Measurements from ENCODE around the gene GJB5. TPM values are rescaled to one million over a fixed set of nuclear protein-coding genes. Genes with fewer than 3 reads are reported as not detected.

Gene GJB5
- total RNA-seq, 2 experiments from 2014 or later = not detected

DNA sequence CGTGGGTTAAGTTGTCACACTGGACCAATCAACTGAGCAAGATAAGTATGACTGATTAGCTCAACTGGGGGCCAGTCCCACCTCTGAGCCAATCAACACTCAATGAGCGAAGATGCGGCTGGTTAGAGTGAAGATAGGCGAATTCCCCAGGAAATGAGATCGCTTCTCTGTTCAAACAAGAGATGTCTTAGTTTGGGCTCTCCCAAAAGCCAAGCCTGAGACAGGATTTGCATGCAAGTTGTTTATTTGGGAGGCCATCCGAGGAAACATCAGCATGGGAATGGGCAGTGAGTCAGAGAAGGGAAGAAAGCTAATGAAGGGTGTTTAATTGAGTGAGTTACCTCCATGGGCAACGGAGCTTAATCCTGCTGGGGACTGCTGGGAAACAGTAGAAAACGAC lies 4.9 kb upstream of the GJB5 start:
- H3K4me1 Mint-ChIP-seq = no peaks in the 10 kb centered on the region

DNA sequence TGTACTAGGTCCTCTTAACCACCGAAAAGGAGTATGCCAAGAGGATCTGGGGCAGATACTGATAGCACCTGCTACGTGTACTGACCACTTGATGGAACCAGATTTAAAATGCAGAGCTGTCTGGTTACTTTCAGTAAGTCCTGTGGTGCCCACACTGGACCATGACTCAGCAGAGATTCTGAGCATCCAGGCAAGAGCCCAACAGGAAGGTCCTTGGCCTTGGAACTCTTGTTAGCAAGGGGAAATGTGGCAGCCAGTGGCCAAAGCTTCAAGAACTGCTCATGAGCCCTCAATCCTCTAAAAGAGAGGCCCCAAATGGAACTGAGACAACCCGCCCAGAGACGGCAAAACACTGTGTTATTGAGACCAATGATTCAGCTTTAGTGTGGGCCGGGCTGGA lies 4.2 kb upstream of the GJB5 start:
- CTCF ChIA-PET = interaction anchor here (2.2 kb wide), 1 partner anchor 8 kb away, joined by 7 read pairs; no protein-coding TSS in a partner anchor
- DNase-seq (no peak), ATAC-seq (no peak)
- H3K4me1 Mint-ChIP-seq = no peaks in the 10 kb centered on the region
- no peaks in the 10 kb centered on the region for H3K27me3 Mint-ChIP-seq
- H3K27ac Mint-ChIP-seq = no peak overlapping the region
- no peak overlapping the region for H3K4me3 Mint-ChIP-seq
- H3K36me3 Mint-ChIP-seq = no peaks in the 10 kb centered on the region
- H3K9me3 Mint-ChIP-seq (ENCODE audit: low read depth) = no peaks in the 10 kb centered on the region

More for the DNA sequence above, 4.9 kb upstream of the GJB5 start:
- CTCF ChIA-PET = interaction anchor here (2.2 kb wide), 1 partner anchor 8 kb away, joined by 7 read pairs; no protein-coding TSS in a partner anchor
- ATAC-seq = no peak
- H3K27ac Mint-ChIP-seq = no peak overlapping the region
- no peaks in the 10 kb centered on the region for H3K36me3 Mint-ChIP-seq
- H3K27me3 Mint-ChIP-seq = no peaks in the 10 kb centered on the region
- no peak overlapping the region for H3K4me3 Mint-ChIP-seq
- no peaks in the 10 kb centered on the region for H3K9me3 Mint-ChIP-seq (ENCODE audit: low read depth)
- no peak for DNase-seq

DNA sequence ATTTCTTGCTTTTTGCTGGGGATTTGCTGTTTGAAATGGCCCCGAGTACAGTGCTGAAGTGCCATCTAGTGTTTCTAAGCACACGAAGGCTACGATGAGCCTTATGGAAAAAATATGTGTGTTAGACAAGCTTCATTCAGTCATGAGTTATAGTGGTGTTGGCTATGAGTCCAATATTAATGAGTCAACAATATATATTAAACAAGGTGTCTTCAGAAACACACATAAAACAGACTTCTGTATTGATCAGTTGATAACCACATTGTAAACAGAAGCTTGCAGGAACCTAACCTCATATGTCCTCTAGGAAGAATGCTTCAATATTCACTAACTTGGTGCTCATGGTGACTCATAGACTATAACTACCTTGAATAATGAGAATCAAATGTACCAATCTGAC lies 1.7 kb upstream of the GJB5 start:
- ATAC-seq = no peak

DNA sequence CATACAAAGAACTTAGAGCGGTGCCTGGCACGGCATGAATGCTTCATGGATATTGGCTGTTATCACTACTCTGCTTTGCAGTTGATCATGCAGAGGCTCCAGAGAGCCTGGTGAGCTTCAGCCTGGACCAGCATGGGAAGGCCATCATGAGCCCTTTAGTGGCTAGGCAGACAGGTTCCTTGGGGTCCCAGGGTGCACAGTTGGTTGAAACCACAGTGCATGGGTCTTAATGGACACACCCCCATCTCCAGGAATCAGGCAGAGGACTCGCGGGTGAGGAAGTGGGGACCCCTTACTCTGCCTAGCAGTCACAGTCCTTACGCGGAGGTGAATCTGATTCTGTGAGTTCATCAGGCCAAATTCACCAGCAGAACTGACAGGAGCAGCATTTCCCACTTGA lies 1.1 kb downstream of the GJB5 start:
- no peak for DNase-seq
- no peak for ATAC-seq
- H3K4me3 Mint-ChIP-seq = no peak overlapping the region
- no peaks in the 10 kb centered on the region for H3K36me3 Mint-ChIP-seq
- no peaks in the 10 kb centered on the region for H3K27me3 Mint-ChIP-seq
- H3K9me3 Mint-ChIP-seq (ENCODE audit: low read depth) = no peaks in the 10 kb centered on the region
- no peaks in the 10 kb centered on the region for H3K4me1 Mint-ChIP-seq
- CTCF ChIA-PET = interaction anchor here (1.8 kb wide), 1 partner anchor 13 kb away, joined by 8 read pairs; no protein-coding TSS in a partner anchor
- no peak overlapping the region for H3K27ac Mint-ChIP-seq

More for the DNA sequence above, 1.7 kb upstream of the GJB5 start:
- H3K27me3 Mint-ChIP-seq = no peaks in the 10 kb centered on the region
- CTCF ChIA-PET = interaction anchor here (1.3 kb wide), 1 partner anchor 10 kb away, joined by 5 read pairs; no protein-coding TSS in a partner anchor
- DNase-seq = no peak
- H3K4me1 Mint-ChIP-seq = no peaks in the 10 kb centered on the region
- no peak overlapping the region for H3K4me3 Mint-ChIP-seq
- no peak overlapping the region for H3K27ac Mint-ChIP-seq
- H3K36me3 Mint-ChIP-seq = no peaks in the 10 kb centered on the region
- H3K9me3 Mint-ChIP-seq (ENCODE audit: low read depth) = no peaks in the 10 kb centered on the region

DNA sequence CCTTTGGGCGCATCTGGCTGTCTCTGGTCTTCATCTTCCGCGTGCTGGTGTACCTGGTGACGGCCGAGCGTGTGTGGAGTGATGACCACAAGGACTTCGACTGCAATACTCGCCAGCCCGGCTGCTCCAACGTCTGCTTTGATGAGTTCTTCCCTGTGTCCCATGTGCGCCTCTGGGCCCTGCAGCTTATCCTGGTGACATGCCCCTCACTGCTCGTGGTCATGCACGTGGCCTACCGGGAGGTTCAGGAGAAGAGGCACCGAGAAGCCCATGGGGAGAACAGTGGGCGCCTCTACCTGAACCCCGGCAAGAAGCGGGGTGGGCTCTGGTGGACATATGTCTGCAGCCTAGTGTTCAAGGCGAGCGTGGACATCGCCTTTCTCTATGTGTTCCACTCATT lies 2.5 kb downstream of the GJB5 start:
- Mint-ChIP-seq H3K27me3 (no peaks in the 10 kb centered on the region), H3K4me1 (no peaks in the 10 kb centered on the region), H3K9me3 (ENCODE audit: low read depth) (no peaks in the 10 kb centered on the region), H3K27ac (no peak overlapping the region), H3K4me3 (no peak overlapping the region), H3K36me3 (no peaks in the 10 kb centered on the region)
- no peak for ATAC-seq
- DNase-seq = no peak
- CTCF ChIA-PET = no interaction called here

DNA sequence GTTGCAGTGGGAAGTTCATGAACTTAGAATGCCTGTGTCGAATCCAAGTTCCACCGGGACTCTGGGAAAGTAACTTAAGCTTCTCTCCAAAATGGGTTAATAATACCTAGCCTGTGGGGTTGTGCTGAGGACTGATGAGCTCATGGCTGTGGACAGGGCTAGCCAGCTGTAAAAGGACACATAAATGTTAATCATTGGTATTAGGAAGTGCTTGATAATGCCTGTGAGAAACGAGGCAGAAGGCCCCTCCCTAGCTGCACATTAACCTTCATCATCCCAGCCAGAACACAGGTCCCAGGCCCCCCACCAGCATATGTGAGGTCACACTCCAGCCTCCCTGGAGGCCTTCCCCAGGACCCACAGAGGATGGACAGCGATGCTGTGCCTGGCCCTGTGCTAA lies 3.9 kb downstream of the GJB5 start:
- CTCF ChIA-PET = no interaction called here
- H3K4me3 Mint-ChIP-seq = no peak overlapping the region
- no peaks in the 10 kb centered on the region for H3K36me3 Mint-ChIP-seq
- H3K27ac Mint-ChIP-seq = no peak overlapping the region
- H3K4me1 Mint-ChIP-seq = no peaks in the 10 kb centered on the region
- H3K27me3 Mint-ChIP-seq = no peaks in the 10 kb centered on the region
- ATAC-seq (no peak), DNase-seq (no peak)
- no peaks in the 10 kb centered on the region for H3K9me3 Mint-ChIP-seq (ENCODE audit: low read depth)

DNA sequence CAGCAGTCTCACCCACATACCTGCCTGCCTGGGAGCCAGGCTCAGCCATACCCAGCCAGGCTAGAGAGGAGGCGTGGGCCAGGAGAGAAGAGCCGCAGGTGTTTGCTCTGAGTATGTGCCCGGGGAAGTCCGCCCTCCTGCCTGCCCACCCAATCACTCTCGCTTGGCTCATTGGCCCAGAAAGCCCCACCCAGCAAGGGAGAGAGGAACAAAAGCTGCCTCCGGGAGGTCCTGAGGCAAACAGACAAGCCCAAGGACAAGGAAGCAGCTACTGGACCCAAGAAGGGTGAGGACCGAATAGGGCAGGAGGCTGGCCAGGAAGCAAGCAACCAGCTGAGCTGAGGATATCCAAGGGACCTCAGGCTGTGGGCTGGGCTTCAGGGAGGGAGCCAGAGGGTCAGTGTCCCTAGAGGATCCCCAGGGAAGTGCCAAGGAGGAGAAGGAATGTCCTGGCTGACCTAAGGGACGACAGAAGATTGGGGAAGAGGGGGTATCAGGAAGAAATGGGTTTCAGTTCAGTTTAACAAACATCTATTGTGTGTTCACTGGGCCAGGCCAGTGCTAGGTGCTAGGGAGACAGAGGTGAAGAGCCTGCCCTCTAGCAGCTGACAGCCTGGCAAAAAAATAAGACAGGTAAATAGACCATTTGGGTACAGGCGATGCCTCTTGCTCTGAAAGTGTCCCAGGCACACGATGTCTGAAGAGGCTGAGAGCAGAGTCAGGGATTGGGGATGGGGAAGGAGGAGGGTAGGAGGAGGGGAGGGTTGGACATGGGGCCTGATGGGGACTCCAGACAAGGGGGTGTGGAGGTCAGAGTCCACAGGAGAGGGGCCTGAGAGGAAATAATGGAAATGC lies 4.9 kb downstream of the GJB5 start, which contains the start of gene GJB4:
Gene GJB4 (plus strand): TSS at position 238 of the 855 bp plus-strand sequence. CDS start 1,515 bp downstream, outside the sequence.
- Mint-ChIP-seq H3K36me3 (no peaks in the 10 kb centered on the region), H3K27me3 (no peaks in the 10 kb centered on the region), H3K9me3 (ENCODE audit: low read depth) (no peaks in the 10 kb centered on the region), H3K4me3 (no peak within 1 kb of the TSS), H3K27ac (no peak within 1 kb of the TSS), H3K4me1 (no peaks in the 10 kb centered on the region)
- ATAC-seq (no peak), DNase-seq (no peak)
- CTCF ChIA-PET = no interaction called here

DNA sequence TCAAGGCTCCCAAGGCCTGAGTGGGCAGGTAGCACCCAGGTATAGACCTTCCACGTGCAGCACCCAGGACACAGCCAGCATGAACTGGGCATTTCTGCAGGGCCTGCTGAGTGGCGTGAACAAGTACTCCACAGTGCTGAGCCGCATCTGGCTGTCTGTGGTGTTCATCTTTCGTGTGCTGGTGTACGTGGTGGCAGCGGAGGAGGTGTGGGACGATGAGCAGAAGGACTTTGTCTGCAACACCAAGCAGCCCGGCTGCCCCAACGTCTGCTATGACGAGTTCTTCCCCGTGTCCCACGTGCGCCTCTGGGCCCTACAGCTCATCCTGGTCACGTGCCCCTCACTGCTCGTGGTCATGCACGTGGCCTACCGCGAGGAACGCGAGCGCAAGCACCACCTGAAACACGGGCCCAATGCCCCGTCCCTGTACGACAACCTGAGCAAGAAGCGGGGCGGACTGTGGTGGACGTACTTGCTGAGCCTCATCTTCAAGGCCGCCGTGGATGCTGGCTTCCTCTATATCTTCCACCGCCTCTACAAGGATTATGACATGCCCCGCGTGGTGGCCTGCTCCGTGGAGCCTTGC lies 6.4 kb downstream of the GJB5 start:
- no peak overlapping the region for H3K4me3 Mint-ChIP-seq
- no peaks in the 10 kb centered on the region for H3K4me1 Mint-ChIP-seq
- H3K36me3 Mint-ChIP-seq = no peaks in the 10 kb centered on the region
- CTCF ChIA-PET = no interaction called here
- no peak for ATAC-seq
- H3K27me3 Mint-ChIP-seq = no peaks in the 10 kb centered on the region
- H3K27ac Mint-ChIP-seq = no peak overlapping the region
- DNase-seq = no peak
- H3K9me3 Mint-ChIP-seq (ENCODE audit: low read depth) = no peaks in the 10 kb centered on the region

DNA sequence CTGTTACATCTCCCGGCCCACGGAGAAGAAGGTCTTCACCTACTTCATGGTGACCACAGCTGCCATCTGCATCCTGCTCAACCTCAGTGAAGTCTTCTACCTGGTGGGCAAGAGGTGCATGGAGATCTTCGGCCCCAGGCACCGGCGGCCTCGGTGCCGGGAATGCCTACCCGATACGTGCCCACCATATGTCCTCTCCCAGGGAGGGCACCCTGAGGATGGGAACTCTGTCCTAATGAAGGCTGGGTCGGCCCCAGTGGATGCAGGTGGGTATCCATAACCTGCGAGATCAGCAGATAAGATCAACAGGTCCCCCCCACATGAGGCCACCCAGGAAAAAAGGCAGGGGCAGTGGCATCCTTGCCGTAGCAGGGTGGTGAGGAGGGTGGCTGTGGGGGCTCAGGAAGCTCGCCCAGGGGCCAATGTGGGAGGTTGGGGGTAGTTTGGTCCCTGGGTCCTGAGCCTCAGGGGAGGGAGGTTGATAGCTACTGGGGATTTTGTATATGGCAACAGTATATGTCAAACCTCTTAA lies 7.0 kb downstream of the GJB5 start:
- H3K9me3 Mint-ChIP-seq (ENCODE audit: low read depth) = no peaks in the 10 kb centered on the region
- CTCF ChIA-PET = no interaction called here
- DNase-seq (no peak), ATAC-seq (no peak)
- H3K4me1 Mint-ChIP-seq = no peaks in the 10 kb centered on the region
- no peaks in the 10 kb centered on the region for H3K36me3 Mint-ChIP-seq
- no peaks in the 10 kb centered on the region for H3K27me3 Mint-ChIP-seq
- H3K27ac Mint-ChIP-seq = no peak overlapping the region
- H3K4me3 Mint-ChIP-seq = no peak overlapping the region

DNA sequence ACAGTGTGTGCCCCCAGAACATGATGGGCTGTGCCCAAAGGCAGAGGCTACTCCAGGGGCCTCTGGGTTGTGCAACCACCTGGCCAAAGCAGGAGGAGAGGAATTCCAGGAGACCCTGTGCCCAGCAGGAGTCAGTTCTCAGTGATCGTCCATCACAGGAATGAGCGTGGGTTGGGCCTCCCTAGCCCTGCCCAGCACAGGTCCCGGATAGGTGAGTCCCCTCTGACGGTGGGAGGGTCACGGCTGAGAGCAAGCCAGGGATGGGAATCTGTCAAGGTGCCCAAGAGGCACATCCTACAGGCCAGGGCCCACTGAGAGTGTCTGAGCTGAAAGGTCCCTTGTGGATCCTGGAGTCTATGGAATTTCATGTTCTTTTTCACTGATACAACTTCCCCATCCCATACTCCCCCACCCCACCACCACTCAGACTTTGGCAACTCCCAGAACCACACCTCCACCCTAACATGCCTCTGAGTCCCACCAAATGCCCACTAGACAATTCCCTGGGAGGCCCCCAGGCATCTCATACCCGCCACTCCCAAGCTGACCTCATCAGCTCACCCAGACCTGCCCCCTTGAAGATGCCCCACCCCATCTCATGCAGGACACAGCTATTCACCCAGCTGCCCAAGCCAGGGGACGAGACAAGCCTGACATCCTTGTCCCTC lies 7.8 kb downstream of the GJB5 start:
- CTCF ChIA-PET = no interaction called here
- no peaks in the 10 kb centered on the region for H3K4me1 Mint-ChIP-seq
- no peaks in the 10 kb centered on the region for H3K27me3 Mint-ChIP-seq
- ATAC-seq = no peak
- no peak for DNase-seq
- H3K27ac Mint-ChIP-seq = no peak overlapping the region
- H3K4me3 Mint-ChIP-seq = no peak overlapping the region
- H3K36me3 Mint-ChIP-seq = no peaks in the 10 kb centered on the region
- H3K9me3 Mint-ChIP-seq (ENCODE audit: low read depth) = no peaks in the 10 kb centered on the region

DNA sequence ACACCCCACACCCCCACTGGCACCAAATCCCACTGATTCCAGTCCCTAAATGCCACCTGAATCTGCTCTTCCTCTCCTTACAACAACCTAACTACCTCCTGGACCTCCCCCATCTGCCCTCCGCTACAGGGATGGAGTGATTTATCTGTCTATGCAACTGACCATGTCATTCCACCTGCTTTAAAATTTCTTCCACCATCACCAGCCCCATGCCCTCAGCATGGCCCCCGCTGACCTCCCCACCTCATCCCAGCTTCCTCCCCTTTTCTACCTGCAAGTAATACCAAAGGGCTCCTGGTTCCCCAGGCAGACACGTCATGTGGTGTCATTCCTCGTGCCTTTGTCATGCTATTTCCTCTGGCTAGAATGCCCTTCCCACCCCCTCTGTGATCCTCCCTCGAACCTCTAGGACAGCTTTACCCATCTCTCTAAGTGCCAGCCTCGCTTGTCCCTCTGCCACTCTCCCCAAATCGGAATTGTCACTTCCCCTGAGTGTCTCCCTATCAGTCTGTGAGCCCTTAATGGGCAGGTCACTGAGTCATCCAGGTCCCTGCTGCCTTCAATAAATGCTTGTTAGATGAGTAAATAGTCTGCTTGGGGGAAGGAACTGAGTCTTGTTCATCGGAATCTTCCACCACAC lies 8.4 kb downstream of the GJB5 start:
- no peaks in the 10 kb centered on the region for H3K4me1 Mint-ChIP-seq
- no peak overlapping the region for H3K4me3 Mint-ChIP-seq
- no peak for ATAC-seq
- H3K9me3 Mint-ChIP-seq (ENCODE audit: low read depth) = no peaks in the 10 kb centered on the region
- no peaks in the 10 kb centered on the region for H3K27me3 Mint-ChIP-seq
- no peak overlapping the region for H3K27ac Mint-ChIP-seq
- CTCF ChIA-PET = no interaction called here
- H3K36me3 Mint-ChIP-seq = no peaks in the 10 kb centered on the region
- no peak for DNase-seq

DNA sequence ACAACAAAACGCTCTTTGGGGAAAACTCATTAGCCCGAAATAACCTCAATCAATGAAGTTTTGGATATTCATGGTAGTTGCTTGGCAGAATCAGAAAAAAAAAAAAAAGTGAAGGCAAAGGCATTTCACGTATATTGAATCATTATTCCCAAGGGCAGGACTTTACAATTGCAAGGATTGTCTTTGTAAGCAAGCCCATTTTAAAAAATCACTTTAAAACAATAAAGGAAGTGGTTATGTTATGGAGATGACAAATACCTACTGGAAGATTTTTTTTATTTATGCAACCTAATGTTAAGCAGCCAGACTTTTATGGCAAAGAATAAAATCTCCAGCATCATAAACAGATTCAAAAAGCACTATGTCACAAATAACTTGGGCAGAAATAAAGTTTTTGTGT lies 14.0 kb downstream of the GJB5 start:
- H3K36me3 Mint-ChIP-seq = no peaks in the 10 kb centered on the region
- H3K4me3 Mint-ChIP-seq = no peak overlapping the region
- H3K27ac Mint-ChIP-seq = no peak overlapping the region
- CTCF ChIA-PET = no interaction called here
- no peaks in the 10 kb centered on the region for H3K4me1 Mint-ChIP-seq
- no peaks in the 10 kb centered on the region for H3K9me3 Mint-ChIP-seq (ENCODE audit: low read depth)
- DNase-seq (no peak), ATAC-seq (no peak)
- H3K27me3 Mint-ChIP-seq = no peaks in the 10 kb centered on the region

DNA sequence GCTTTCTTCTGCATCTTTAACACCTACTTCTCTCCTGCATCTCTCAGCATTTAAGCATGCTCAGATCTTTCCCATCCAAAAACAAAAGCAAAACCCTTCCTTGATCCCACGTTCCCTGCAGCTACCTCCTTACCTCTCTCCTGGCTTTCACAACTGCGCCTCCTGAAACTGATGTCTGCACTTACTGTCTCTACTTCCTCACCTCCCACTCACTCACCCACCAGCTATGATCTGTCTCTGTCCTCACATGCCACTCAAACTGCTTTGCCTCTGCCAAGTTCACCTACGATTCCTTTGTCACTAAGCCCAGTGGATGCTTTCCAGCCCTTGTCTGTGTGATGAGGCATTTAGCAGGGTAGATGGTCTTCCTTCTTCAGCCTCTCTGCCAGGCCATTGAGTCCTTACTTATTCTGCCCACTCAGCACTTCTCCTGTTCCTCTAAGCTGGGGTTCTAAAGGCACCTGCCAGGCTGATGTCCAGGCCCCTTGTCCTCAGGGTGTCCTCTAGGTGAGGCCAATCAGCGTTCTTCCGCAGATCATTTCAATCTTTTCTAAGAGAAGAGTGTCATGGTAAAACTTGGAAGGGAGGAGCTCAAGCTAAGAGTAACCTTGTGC lies 16.2 kb downstream of the GJB5 start:
- CTCF ChIA-PET = no interaction called here
- no peaks in the 10 kb centered on the region for H3K9me3 Mint-ChIP-seq (ENCODE audit: low read depth)
- no peaks in the 10 kb centered on the region for H3K27me3 Mint-ChIP-seq
- DNase-seq (no peak), ATAC-seq (no peak)
- no peak overlapping the region for H3K4me3 Mint-ChIP-seq
- H3K27ac Mint-ChIP-seq = no peak overlapping the region
- H3K36me3 Mint-ChIP-seq = no peaks in the 10 kb centered on the region
- no peaks in the 10 kb centered on the region for H3K4me1 Mint-ChIP-seq
